IMR-90 (cell line): ENCODE data around the gene NPBWR2. TPM values are rescaled to one million over a fixed set of nuclear protein-coding genes. Genes with fewer than 3 reads are reported as not detected.

Experiments used
- ATAC-seq: fragments of 200-7000 bp; cut with Tn5 transposase; 2 replicates; pipeline ENCODE4 v1.9.1; 2020; ENCODE audit warnings: low read depth, mild to moderate bottlenecking, moderate library complexity
- BruUV-seq: library from RNA; stranded (reverse); fragments of 400-500 nt; replicated peaks from 2 replicates; lab custom pipeline; 2021; lab: Mats Ljungman, UMichigan
- CTCF ChIA-PET: fragments of 300-600 bp; formaldehyde crosslinking; extraction: SDS; loops from one replicate; lab custom pipeline; 2021; ENCODE audit warnings: antibody characterized with exemption; lab: Yijun Ruan, JAX
- POLR2A ChIA-PET: fragments of 300-600 bp; sonication (Branson Sonifier 250); formaldehyde crosslinking; loops from one replicate; lab custom pipeline; 2022; ENCODE audit warnings: antibody characterized with exemption; ENCODE audit not compliant: unreplicated experiment; lab: Charles Lee
- DNase-seq: peaks from one replicate; pipeline ENCODE4 v3.0.0; 2013
- H2AFZ ChIP-seq: replicated peaks from 2 replicates; pipeline ENCODE3; 2013; ENCODE audit warnings: low read length, mild to moderate bottlenecking; ENCODE audit not compliant: poor library complexity
- H2AK5ac ChIP-seq: 2 replicates; pipeline ENCODE4 v1.6.1; 2013; ENCODE audit warnings: low read depth, low read length, inconsistent platforms
- H2AK9ac ChIP-seq: replicated peaks from 2 replicates; pipeline ENCODE3; 2013; ENCODE audit warnings: mild to moderate bottlenecking, low read depth, low read length, moderate library complexity; ENCODE audit not compliant: poor library complexity
- H2BK120ac ChIP-seq: 2 replicates; pipeline ENCODE4 v1.6.1; 2013; ENCODE audit warnings: low read depth, low read length, inconsistent platforms
- H2BK15ac ChIP-seq: 3 replicates; pipeline ENCODE4 v1.6.1; 2013; ENCODE audit warnings: low read depth, low read length, inconsistent platforms
- H2BK20ac ChIP-seq: 2 replicates; pipeline ENCODE4 v1.6.1; 2013; ENCODE audit warnings: low read depth, mild to moderate bottlenecking, inconsistent platforms, low read length, moderate library complexity
- H2BK5ac ChIP-seq: 2 replicates; pipeline ENCODE4 v1.6.1; 2013; ENCODE audit warnings: mild to moderate bottlenecking, low read depth, low read length, inconsistent platforms; ENCODE audit not compliant: poor library complexity, severe bottlenecking
- H3K14ac ChIP-seq: replicated peaks from 2 replicates; pipeline ENCODE4 v1.6.1; 2013; ENCODE audit warnings: low read depth, low read length, inconsistent platforms
- H3K18ac ChIP-seq: 2 replicates; pipeline ENCODE4 v1.6.1; 2013; ENCODE audit warnings: low read depth, low read length, control low read depth
- H3K23ac ChIP-seq: 2 replicates; pipeline ENCODE4 v1.6.1; 2013; ENCODE audit warnings: low read depth, low read length, inconsistent platforms
- H3K27ac ChIP-seq: 2 replicates; pipeline ENCODE4 v1.5.1; 2013; ENCODE audit warnings: mild to moderate bottlenecking, control low read depth, low read length; ENCODE audit not compliant: insufficient read depth
- H3K27me3 ChIP-seq: 2 replicates; pipeline ENCODE4 v1.6.1; 2013; ENCODE audit warnings: low read length; ENCODE audit not compliant: control insufficient read depth, insufficient read depth
- H3K36me3 ChIP-seq: 2 replicates; pipeline ENCODE4 v1.6.1; 2013; ENCODE audit warnings: low read length, mixed read lengths; ENCODE audit not compliant: control insufficient read depth, insufficient read depth
- H3K4ac ChIP-seq: 2 replicates; pipeline ENCODE4 v1.6.1; 2013; ENCODE audit warnings: low read depth, low read length, inconsistent platforms
- H3K4me1 ChIP-seq: 2 replicates; pipeline ENCODE4 v1.6.1; 2013; ENCODE audit warnings: low read length, mixed read lengths; ENCODE audit not compliant: control insufficient read depth, insufficient read depth
- H3K4me2 ChIP-seq: 2 replicates; pipeline ENCODE4 v1.6.1; 2013; ENCODE audit warnings: low read depth, mild to moderate bottlenecking, control low read depth, low read length, moderate library complexity
- H3K4me3 ChIP-seq: 2 replicates; pipeline ENCODE4 v1.5.1; 2013; ENCODE audit warnings: low read depth, mild to moderate bottlenecking, control low read depth, low read length, moderate library complexity; ENCODE audit not compliant: insufficient read depth
- H3K56ac ChIP-seq: 2 replicates; pipeline ENCODE4 v1.6.1; 2013; ENCODE audit warnings: low read length, inconsistent platforms; ENCODE audit not compliant: insufficient read depth; ENCODE audit errors: extremely low read depth
- H3K79me1 ChIP-seq, 2 experiments: 2 replicates each; pipeline ENCODE4 v1.6.1; 2013; ENCODE audit warnings: low read length in 2 of 2, inconsistent platforms in 1 of 2, low read depth in 1 of 2
- H3K9ac ChIP-seq: 2 replicates; pipeline ENCODE4 v1.6.1; 2013; ENCODE audit warnings: low read depth, low read length, control low read depth
- H3K9me1 ChIP-seq: 2 replicates; pipeline ENCODE4 v1.6.1; 2013; ENCODE audit warnings: low read length, inconsistent platforms; ENCODE audit not compliant: insufficient read depth
- H3K9me3 ChIP-seq: 2 replicates; pipeline ENCODE4 v1.6.1; 2013; ENCODE audit warnings: low read length; ENCODE audit not compliant: control insufficient read depth, insufficient read depth
- H4K20me1 ChIP-seq: 2 replicates; pipeline ENCODE4 v1.6.1; 2013; ENCODE audit warnings: low read length, inconsistent platforms; ENCODE audit not compliant: insufficient read depth
- H4K5ac ChIP-seq: 2 replicates; pipeline ENCODE4 v1.6.1; 2013; ENCODE audit warnings: mild to moderate bottlenecking, low read depth, low read length, control low read depth
- H4K8ac ChIP-seq, 2 experiments: 2 replicates each; pipeline ENCODE4 v1.6.1; 2013; ENCODE audit warnings: low read depth in 2 of 2, low read length in 2 of 2, control low read depth in 1 of 2, inconsistent platforms in 1 of 2
- H4K91ac ChIP-seq: 2 replicates; pipeline ENCODE4 v1.6.1; 2013; ENCODE audit warnings: low read depth, low read length, inconsistent platforms; ENCODE audit not compliant: insufficient read depth
- MAZ ChIP-seq: IDR thresholded peaks from 2 replicates; pipeline ENCODE4 v1.6.1; 2012; ENCODE audit warnings: low read depth, mild to moderate bottlenecking, low read length, improper control_type of control experiment, moderate library complexity, borderline replicate concordance
- MXI1 ChIP-seq: IDR thresholded peaks from 2 replicates; pipeline ENCODE4 v1.6.1; 2012; ENCODE audit warnings: low read depth, mild to moderate bottlenecking, low read length, moderate library complexity, borderline replicate concordance
- RAD21 ChIP-seq: IDR thresholded peaks from 2 replicates; pipeline ENCODE4 v1.6.1; 2012; ENCODE audit warnings: low read length, improper control_type of control experiment
- WGBS, 2 experiments: methylation state at CpG; one replicate each; pipeline versions ENCODE4 v1.1.5 to v1.1.7; 2013; ENCODE audit warnings: missing lambda C conversion rate in 2 of 2; ENCODE audit not compliant: insufficient read length in 1 of 2; ENCODE audit errors: extremely low coverage in 2 of 2; 5-methylcytosine and 5-hydroxymethylcytosine counted together
- dilution Hi-C: fragments of 300-500 bp; cut with HindIII; formaldehyde crosslinking; loops from one replicate; pipeline ENCODE4 v1.14.3; 2018; ENCODE audit warnings: low sequenced_read_pairs; ENCODE audit not compliant: unreplicated experiment
- in situ Hi-C: fragments of 300-500 bp; cut with MboI; formaldehyde crosslinking; loops from 3 replicates; pipeline ENCODE4 v1.14.3; 2019; ENCODE audit warnings: low sequenced_read_pairs, inconsistent platforms, mixed read lengths
- intact Hi-C: fragments of 100-400 bp; cut with micrococcal nuclease; formaldehyde crosslinking; loops from 2 replicates; pipeline ENCODE4 v1.10.0; 2022
- polyA plus RNA-seq, 3 experiments: library from polyadenylated mRNA; depleted of rRNA; stranded (reverse); fragments of >200 nt; gene quantifications; 2 replicates each; pipeline ENCODE4 v1.2.3, GENCODE V29; 2012; ENCODE audit warnings: low replicate concordance in 1 of 3
- total RNA-seq: library from RNA; depleted of rRNA; stranded (reverse); fragments of >200 nt; gene quantifications from 2 replicates; pipeline ENCODE4 v1.2.3, GENCODE V29; 2012
- TF ChIP-seq, protein P1 (sequence below): conservative IDR thresholded peaks from 2 replicates; pipeline ENCODE4 v1.5.1; 2012; ENCODE audit warnings: mild to moderate bottlenecking, low read depth, low read length, improper control_type of control experiment

NPBWR2 gene
- total and polyA plus RNA-seq, 2 of the 4 experiments (the other 2 are of a cell fraction), result not detected

DNA sequence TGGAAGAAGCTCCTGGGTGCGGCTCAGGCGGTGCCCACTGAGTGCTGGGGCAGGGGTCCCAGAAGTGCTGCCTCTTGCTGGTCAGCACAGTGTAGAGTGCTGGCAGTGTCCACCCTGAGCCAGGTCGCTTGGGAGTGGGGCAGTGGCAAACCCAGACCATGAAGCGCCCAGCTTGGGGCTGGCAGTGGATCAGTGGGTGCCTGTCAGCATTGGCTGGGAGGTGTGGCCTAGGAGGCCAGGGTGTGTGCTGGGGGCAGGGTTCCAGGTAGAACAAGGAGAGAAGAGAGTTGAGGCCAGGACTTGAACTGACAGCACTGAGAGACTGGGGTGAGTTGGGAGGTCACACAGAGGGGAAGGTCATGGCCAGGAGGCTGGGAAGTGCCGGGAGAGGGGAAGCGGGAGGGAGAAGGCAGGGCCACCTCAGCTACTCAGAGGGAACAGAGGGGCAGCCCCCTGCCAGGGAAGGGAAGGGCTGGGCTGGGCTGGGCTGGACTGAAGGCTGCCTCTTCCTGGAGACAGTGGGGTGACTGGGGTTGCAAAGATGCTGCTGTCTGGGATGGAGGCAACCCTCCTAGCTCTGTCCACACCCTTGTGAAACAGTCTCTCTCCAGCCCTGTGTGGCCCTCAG, 40.2 kb downstream of the NPBWR2 start:
- Histone ChIP-seq H3K18ac (no peak overlapping the region), H3K4me1 (peaks cover 25% of the 10 kb centered on the region), H2BK20ac (no peak overlapping the region), H3K9me1 (peaks cover 16% of the 10 kb centered on the region), H4K5ac (no peak overlapping the region), H2BK15ac (no peak overlapping the region; the same call in 2 of the 3 replicates), H4K20me1 (peaks cover 15% of the 10 kb centered on the region), H3K4me2 (no peak overlapping the region), H3K36me3 (peaks cover 5% of the 10 kb centered on the region; the same call in 1 of the 2 replicates), H3K27me3 (no peaks in the 10 kb centered on the region), H3K79me1 (peaks cover 9 to 35% of the 10 kb centered on the region in 2 experiments; a peak in 3 of 4 replicates), H3K56ac (no peak overlapping the region), H3K27ac (no peak overlapping the region), H3K4ac (no peak overlapping the region), H2BK5ac (no peak overlapping the region), H4K8ac (no peak overlapping the region), H2AK9ac (peak overlapping the region; percentile 81), H4K91ac (no peak overlapping the region), H2AFZ (no peak overlapping the region), H3K23ac (no peak overlapping the region), H3K4me3 (no peak overlapping the region), H2AK5ac (no peak overlapping the region), H3K14ac (no peak overlapping the region), H3K9ac (no peak overlapping the region), H2BK120ac (no peak overlapping the region), H3K9me3 (no peaks in the 10 kb centered on the region)
- DNase-seq, result no peak
- in situ Hi-C loops (no loop called here), intact Hi-C loops (no loop called here), dilution Hi-C loops (no loop called here)
- 94% methylated on average over 5 of the region's 6 CpGs; no CpG with 5 or more reads in 1 of the 2 experiments for WGBS, 2 experiments
- ATAC-seq, result no peak
- CTCF ChIA-PET, result no interaction called here
- no TSS peak for BruUV-seq
- no peak for TF ChIP-seq MAZ
- TF ChIP-seq, protein P1, sequence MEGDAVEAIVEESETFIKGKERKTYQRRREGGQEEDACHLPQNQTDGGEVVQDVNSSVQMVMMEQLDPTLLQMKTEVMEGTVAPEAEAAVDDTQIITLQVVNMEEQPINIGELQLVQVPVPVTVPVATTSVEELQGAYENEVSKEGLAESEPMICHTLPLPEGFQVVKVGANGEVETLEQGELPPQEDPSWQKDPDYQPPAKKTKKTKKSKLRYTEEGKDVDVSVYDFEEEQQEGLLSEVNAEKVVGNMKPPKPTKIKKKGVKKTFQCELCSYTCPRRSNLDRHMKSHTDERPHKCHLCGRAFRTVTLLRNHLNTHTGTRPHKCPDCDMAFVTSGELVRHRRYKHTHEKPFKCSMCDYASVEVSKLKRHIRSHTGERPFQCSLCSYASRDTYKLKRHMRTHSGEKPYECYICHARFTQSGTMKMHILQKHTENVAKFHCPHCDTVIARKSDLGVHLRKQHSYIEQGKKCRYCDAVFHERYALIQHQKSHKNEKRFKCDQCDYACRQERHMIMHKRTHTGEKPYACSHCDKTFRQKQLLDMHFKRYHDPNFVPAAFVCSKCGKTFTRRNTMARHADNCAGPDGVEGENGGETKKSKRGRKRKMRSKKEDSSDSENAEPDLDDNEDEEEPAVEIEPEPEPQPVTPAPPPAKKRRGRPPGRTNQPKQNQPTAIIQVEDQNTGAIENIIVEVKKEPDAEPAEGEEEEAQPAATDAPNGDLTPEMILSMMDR, result no peak
- no peak for TF ChIP-seq MXI1
- TF ChIP-seq RAD21, result no peak
- POLR2A ChIA-PET, result no interaction called here
